NCI-H2107 treated with DMSO at 0.1 percent for 48 hours (cell line): ENCODE results near the gene DEPP1.

Experiments
- DNase-seq: peaks from one replicate; lab custom pipeline; 2025; ENCODE audit not compliant: unreplicated experiment; lab: John Stamatoyannopoulos, UW

DEPP1 gene

DNA sequence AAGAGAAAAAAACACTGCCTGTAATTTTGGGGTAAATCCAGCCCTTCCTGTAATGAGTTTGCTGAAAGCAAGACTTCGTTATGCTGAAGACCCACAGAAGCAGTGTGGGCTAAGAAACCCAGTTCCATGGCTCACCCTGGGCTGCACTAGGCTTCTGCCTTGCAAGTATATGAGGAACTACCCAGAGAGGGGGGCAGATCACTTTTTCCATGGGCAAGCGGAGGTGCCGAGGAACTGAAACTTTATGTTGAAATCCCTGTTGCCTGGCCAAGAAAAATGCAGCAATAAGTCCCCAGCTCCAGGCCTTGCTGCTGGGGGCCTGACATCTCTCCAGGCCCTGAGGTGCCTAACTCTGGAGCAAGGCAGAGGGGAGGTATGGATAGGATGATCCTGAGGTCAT, 10.5 kb downstream of the DEPP1 start:
- no peak for DNase-seq

DNA sequence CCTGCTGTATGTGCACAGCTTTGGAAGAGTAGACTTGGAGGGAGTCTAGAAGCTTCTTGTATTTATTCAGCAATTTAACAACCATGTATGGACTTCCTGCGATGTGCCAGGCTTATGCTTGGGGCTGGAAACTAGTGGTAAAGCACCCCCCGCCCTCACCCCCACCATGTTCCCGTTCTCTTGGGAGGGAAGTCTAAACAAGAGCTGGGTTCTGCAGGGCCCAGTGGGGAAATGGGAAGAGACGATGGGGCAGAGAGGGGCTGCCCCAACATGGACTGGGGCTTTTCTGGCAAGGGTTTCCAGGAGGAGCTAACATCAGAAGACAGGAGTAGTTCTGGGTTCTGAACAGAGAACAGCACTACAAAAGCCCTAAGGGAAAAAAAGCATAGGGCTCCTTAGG, 11.0 kb downstream of the DEPP1 start:
- no peak for DNase-seq

DNA sequence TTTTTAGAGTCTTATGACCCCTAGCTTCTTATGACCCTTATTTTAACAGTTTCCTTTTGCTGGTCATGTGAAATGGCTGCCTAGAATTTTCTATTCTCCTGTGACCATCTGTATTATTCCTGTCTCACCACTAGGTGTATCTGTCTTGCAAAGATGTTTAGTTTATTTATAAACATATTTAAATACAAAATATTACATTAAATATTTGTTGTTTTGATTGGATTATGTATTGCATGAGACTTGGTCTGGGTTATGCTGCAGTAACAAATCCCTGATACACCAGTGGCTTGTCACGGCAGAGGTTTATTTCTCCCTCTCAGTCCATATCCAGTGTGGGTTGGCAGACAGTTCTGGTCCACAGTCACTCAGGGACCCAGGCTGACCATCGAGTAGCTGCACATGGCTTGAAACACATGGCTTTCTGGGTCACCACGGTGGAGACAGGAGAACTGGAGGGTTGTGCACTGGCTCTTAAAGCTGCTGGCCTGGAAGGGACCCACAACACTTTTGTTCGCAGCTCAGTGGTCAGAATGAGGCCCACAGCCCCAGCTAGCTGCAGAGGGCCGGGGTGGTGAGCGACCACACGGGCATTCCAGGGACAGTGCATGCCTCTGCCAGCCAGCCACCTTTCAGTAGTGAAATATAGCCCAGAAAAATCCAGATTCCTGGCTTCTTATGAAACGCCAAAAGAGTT, 11.6 kb downstream of the DEPP1 start:
- DNase-seq, result no peak

DNA sequence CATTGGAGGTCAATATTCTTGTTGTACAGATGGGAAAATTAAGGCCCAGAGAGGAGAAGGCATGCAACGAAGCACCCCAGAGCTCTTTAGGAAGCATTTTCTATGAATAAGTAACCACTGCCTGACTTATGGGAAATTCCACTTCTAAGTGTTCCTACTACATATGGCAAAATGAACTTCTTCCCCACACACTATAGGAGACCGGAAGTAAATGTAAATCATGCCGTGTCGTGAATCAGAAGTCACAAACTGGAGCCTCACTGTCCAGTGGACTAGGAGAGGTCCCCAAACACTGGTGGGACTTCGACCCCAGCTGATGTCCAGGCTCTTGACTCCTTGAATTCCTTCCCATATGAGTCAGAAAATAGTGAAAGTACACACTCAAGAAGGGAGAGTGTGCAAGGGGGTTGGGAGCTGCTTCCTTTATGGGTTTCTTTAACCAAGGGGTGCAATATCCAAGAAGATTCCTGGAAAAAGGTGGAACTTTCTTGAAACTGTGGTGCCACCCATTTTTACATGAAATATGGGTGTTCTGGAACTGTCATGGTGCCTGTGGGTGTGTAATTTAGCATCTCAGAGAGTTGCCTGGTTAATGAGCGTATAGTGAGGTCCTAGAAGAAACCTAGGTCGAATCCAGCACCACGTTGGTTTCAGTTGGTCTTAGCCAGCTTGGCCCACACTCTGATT, 12.3 kb downstream of the DEPP1 start:
- no peak for DNase-seq

DNA sequence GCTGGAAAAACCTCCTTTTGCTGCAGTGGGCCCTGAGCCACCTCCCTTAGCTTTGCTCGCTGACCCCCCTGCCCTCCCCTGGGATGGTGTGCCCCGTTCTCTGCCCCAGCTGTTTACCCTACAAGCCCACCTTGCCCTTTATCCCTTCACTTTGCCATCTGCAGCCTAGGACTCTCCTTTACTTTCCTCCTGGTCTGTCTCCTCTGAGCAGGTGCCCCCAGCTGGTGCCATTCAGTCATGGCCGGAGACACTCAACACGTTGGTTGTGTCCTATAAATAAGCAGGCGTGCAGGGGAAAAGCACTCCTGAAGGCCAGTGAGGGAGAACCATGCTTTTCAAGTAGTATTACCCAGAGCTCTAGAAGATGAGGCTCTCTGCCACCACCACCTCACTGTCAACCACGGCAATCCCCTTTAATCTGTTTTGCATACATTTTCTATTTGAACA, 12.9 kb downstream of the DEPP1 start:
- no peak for DNase-seq

DNA sequence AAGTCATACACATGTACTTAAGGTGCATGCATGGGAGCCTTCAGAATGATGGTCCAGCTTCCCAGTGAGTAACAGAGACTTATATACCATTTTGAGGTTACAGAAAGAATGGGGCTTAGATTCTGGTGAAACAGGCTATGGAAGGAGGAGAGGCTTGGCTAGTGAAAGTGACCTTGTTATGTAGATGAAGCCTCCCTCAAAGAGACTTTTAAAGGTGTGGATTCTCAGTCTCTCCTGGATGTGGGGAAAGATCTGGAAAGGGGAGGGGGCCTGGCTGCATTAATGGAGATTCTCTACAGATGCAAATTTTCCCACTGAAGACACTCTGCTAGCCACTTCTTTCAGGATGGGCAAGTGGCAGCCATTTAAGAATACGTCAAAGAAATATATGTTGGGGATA, 13.5 kb downstream of the DEPP1 start:
- DNase-seq, result no peak

DNA sequence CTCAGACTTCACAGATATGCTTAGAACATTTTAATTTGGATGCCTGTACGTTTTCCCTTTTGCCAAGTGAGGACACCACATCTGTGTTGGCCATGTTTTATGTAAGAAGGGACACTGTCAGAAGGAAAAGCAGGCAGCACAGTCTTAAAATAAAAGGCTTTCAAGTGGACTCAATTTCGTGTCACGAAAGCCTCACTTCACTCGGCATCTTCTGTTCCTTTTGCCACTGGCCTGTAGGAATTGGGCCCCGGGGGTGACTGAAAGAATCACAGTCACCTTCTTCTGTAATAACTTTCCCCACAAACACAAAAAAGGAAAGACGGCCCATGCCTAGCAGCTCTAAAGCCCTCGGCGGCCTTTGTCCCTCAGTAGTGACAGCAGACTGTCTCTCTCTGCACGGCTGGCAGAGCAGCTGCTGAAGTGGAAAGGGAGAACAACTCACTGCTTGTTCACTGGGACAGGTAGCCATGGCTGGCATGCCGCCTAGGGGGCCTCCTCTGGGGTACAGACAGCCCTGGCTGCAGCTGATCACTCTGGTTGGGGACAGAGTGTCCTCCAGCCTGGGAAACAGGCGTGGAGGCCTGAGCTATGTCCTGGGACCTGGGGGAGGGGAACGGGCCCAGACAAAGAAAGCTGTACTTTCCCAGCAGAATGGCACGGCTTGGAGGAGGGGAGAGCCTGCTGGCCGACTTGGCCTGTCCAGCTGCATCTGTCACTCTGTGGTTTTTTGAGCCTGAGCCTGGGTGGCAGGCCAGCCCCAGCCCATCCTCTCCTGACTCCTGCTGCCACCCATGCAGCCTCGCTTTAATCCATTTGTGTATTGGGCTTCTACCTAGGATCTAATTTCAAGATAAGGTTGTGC, 14.6 kb downstream of the DEPP1 start:
- peak; percentile 40 for DNase-seq

DNA sequence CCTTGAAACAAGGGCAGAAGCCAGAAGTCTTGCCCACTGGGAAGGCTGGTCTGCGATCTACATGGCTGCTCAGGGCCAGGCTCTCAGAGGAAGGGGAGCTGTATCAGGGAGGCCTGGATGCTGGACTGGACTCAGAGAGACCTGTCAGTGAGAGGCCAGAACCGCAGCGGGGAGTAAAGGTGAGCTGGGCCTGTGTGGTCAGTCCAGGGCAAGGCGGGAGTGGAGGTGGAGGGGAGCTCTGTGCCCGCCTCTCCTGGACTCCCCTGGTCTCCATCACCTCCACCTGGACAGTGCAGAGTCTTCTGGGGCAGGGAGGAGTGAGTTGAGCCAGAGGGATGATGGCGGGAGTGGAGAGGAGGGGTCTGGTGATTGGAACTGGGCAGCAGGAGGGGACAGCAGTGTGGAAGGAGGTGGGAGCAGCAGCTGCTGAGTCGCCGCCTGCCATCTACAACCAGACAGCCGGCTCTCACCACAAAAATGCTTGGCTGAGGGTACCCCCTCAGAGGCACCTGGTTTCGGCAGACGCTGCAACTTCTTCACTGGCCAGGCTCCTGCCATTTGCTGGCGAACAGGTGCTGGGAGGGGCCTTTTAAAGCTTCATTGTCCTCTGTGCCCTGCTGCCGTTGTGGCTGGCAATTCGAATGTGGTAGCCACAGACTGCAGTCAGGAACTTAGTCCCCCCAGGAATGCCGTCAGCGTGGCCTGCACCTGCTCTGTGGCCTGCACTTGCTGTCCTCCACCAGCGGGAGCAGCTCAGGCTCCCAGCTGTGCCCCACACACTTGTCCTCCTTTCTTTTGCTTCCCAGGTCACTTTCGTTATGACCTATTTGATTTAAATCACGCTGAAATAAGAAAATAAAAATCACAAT, 15.5 kb downstream of the DEPP1 start:
- peak; percentile 85 for DNase-seq

DNA sequence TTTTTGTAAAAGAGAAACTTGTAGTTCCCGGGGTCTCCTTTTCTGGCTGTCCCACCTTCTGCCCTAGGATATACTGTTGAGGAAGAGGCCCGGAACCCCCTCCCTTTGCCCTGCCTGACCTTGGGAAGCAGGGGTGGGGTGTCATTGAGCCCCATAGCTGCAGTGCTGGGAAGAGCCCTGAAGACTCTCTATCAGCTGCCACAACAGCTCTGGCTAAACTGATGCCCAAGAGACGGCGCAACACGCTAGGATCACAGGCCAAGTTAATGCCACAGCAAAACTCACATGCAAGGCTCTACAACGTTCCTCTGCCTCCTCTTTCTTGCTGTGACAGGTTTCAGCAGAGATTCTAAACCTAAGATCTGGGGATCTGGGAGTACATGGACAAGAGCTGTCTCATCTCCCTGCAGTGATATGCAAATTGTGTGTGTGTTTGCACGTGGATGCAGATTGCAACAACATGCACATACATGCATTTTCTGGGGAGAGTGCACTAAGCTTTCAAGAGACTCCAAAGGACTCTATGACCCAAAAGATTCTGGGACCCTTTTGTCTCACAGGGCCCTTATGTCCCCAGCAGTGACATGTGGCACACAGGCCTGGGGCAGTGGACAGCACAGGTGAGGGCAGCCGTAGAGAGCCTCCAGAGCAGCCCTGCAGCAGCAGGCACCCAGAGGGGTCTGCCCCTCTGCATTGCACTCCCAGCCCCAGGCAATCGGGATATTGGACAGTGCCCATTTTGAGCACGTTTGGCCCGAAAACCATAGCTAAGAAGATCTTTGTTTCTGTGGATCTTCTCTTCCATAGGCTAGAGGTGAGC, 16.5 kb downstream of the DEPP1 start:
- no peak for DNase-seq

DNA sequence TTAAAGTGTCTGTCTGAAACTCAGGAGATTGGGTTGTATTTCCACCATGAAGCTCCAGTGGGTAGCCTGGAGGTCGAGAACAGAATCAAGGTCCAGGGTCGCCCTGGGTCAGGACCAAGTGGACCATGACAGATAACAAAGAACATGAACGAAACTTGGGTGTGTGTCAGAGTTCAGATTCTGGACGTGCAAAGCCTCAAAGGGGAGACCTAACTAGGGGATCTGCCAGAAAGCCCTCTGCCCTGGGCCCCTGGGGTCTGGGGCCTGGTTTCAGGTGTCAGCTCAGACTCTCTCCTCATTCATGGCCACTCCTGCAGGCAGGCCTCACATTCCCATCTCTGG, 17.4 kb downstream of the DEPP1 start:
- no peak for DNase-seq

DNA sequence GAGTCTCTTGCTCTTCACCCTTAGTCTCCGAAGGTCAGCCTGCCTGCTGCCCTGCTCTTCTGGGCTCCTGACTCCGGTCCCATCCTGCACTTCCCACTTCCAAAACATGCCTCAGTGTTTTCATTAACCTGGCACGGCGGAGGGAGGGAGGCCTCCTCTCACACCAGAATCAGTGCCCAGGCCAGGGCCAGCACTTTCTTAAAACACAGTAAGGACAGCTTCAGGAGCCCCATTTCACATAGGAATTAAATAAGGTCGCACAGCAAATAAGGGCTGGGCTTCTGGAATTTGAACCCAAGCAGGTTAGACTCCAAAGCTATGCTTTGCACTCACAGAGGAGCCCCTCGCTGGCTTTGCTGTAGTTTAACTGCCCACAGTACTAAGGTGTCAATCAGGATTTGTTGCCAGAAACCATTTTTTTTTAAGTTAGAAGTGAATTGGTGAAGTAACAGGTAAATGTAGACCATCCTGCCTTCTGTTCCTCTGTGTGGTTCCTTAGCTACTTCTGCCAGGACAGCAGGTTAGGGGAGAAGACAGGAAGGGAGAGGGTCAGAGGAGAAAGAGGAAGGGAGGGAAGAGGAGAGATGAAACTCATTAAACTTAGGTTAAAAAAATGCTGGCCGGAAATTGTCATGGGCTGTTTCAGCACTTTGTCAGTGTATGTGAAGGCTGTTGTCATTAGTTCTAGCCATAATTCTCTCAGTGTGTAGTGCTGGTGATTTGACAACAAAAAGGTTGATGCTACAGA, 18.0 kb downstream of the DEPP1 start:
- DNase-seq, result no peak

DNA sequence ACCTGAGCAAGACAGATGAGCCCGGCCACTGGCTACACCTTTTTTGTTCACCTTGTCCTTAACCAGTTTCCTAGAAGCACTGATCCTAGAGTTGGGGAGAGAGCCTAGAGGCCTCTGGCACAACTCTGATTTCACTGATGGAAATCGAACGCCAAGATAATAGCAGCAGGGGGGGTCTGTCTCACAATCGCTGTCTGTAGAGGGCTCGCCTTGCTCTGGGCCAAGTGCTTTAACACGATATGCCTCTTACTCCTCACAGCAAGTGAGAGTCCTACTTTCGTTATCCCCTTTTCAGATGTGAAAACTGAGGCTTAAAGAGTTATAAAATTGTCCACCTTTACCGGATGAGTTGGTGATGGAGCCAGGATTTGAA, 18.5 kb downstream of the DEPP1 start:
- DNase-seq, result no peak

DNA sequence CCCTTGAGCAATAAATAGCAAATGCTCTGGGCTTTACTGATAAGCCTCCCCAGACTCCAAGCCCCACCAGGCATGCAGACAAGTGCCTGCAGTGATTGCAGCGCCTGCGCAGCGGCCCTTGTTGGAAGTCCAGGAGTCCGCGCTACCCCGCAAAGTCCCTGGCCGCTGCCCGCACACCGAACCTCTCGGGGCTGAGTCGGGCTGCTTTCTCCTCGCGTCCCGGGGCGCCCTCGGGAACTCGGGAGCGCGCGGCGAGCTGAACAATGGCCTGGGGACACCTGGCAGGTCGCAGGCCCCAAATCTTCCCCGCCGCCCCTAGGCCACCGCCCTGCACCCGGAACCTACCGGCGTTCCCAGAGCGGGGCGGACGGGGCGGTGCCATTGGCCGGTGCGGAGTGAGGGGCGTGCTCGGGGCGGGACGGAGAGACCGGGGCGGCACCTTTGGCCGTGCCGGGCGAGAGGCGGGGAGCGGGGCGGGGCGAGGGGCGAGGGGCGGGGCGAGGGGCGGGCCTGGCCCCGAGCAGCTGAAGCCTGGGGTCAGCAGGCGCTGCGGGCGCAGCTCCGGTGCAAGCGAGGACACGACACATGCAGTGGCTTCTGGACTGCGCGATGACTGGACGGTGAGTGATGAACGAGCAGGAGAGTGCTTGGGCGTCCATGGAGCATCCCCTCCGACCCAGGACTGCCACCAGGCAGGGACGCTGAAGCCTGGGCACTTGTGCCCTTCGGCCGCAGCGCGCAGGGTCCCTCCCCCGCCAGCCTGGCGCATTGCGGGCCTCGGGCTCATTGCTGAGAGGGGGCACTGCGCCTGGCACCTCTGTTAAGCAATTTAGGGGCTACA, 19.1 kb downstream of the DEPP1 start, which contains the start of gene RASSF4:
Gene RASSF4 (plus strand): TSS at position 556 of the 841 bp plus-strand sequence. CDS start 10,401 bp downstream, outside the sequence.
- peak; percentile 31 for DNase-seq

DNA sequence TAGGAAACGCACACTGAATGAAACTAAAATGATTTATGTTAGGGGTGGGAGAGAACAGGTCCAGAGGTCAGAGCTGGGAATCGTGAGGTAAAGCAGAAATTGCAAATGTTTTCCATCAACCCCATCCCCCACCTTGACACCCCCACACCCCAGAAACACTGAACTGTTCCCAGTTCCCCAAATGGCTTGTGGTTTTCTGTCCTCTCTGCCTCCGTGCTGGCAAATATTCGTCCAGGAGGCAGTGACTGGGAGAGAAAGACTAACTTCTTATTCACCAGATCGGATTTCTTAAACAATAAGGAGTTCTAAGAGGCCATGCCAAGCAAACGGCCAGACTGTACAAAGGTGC, 19.7 kb downstream of the DEPP1 start:
- DNase-seq, result no peak

DNA sequence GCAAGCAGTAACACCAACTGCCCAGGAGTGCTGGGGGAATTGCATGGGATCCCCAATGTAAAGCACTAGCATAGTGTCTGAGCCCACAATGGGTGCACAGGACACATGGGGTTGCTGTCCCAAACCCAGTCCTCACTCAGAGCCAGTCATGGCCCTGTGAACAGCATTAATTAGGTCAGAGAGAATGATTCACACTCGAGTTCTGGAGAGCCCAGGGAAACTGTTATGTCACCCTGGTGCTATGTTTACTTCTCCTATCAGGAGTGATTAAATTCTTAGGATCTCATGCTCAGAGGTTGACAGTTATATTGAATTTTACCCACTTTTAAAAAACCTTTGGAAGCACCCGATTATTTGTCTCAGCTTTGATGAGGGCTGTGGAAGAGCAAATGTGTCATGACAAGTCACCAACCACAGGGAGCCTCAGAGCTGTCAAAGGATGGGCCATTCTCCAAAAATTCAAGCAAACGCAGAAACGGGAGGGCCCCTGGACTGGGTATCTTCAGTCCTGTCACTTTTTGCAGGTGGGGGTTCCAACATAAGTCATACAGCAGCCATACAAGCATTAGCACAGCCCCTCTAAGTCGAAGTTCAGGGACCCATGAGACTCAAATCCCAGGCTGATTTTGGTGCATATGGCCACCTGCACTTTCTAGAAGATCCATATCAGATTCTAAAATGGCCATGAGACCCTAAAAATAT, 20.3 kb downstream of the DEPP1 start:
- no peak for DNase-seq

DNA sequence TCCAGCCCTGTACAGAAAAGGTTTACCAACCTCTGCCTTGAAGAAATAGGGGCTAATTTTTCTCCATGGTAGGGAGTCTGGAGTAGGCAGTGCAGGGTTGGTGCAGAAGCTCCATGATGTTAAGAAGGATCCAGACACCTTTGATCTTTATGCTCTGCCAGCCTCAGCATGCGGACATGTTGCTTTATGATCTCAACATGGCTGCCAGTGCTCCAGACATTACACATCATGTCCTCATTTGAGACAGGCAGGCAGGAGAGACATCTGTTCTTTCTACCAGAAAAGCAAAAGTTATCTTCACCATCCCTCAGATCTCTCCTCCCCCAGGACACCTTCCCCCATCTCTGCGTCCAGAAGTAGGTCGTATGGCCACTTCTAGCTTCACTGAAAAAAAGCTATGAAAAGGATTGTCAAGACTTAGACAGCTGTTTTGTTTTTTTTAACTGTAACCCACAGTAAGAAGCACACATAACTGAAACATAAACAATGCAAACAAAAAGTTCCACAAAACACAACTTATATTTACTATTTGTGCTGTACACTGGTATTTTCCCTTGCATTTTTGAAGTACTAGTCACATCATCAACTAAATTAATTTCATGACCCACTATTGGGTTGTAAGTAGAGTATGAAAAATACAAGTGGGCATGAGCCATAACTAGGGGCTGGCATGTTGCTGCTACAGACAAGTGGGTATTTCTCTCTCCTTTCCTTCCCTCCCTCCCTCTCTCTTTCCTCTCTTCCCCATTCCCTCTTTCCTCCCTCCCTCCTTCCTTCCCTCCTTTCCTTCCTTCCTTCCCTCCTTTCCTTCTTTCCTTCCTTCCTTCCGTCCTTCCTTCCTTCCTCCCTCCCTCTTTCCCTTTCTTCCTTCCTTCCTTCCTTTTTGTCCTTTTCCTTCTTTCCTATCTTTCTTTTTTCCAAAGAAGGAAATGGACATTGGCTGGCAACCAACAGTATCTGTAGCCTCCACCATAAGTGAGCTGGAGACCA, 21.6 kb downstream of the DEPP1 start:
- DNase-seq, result no peak

DNA sequence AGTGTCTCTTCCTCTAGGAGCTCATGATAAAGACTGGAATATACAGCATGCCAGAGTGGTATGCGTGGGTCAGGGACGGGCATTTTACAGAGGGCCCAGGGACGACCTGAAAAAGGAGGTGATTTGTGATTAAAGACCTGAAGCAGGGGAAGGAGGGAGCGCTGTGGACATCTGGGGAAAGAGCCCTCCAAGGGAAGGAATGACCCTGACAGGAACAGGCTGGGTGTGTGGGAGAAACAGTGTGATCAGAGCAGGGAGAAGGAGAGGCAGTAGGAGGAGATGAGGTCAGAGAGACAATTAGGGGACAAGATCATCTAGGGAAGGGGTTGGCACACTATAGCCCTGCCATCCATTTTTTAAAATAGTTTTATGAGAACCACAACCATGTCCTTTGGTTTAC, 22.4 kb downstream of the DEPP1 start:
- no peak for DNase-seq
